HepG2 (cell line): ENCODE results near the gene NME1. TPM values are rescaled to one million over a fixed set of nuclear protein-coding genes. Genes with fewer than 3 reads are reported as not detected.

Experiments
- FOXA3 ChIP-seq: IDR thresholded peaks from 2 replicates; pipeline ENCODE4 v1.6.1; 2016; ENCODE audit warnings: missing genetic modification reagents, missing compliant biosample characterization
- GATAD2A ChIP-seq: IDR thresholded peaks from 2 replicates; pipeline ENCODE4 v1.6.1; 2016
- KDM5B ChIP-seq: sonication (generic); formaldehyde crosslinking; IDR thresholded peaks from 2 replicates; pipeline ENCODE4 v1.4.0; 2020; ENCODE audit warnings: missing genetic modification reagents, mild to moderate bottlenecking, borderline replicate concordance
- MLXIP ChIP-seq: sonication (generic); formaldehyde crosslinking; IDR thresholded peaks from 2 replicates; pipeline ENCODE4 v1.9.0; 2021; ENCODE audit warnings: missing genetic modification reagents, borderline replicate concordance
- REPIN1 ChIP-seq: sonication (generic); formaldehyde crosslinking; IDR thresholded peaks from 2 replicates; pipeline ENCODE4 v1.8.0; 2022; ENCODE audit warnings: missing genetic modification reagents, low read depth, mild to moderate bottlenecking, borderline replicate concordance
- ZNF160 ChIP-seq: sonication (generic); formaldehyde crosslinking; IDR thresholded peaks from 2 replicates; pipeline ENCODE4 v1.8.0; 2022; ENCODE audit warnings: mild to moderate bottlenecking, inconsistent platforms, missing genetic modification reagents
- ZNF318 ChIP-seq: sonication (generic); formaldehyde crosslinking; IDR thresholded peaks from 2 replicates; pipeline ENCODE4 v1.4.0; 2020; ENCODE audit warnings: mild to moderate bottlenecking, missing genetic modification reagents
- ZNF326 ChIP-seq: sonication (generic); formaldehyde crosslinking; IDR thresholded peaks from 2 replicates; pipeline ENCODE4 v1.4.0; 2020; ENCODE audit warnings: missing genetic modification reagents, borderline replicate concordance
- ZNF33B ChIP-seq: sonication (generic); formaldehyde crosslinking; IDR thresholded peaks from 2 replicates; pipeline ENCODE4 v1.5.1; 2020; ENCODE audit warnings: mild to moderate bottlenecking, missing genetic modification reagents
- ZNF343 ChIP-seq: sonication (generic); formaldehyde crosslinking; IDR thresholded peaks from 2 replicates; pipeline ENCODE4 v1.4.0; 2020; ENCODE audit warnings: mild to moderate bottlenecking, missing genetic modification reagents
- polyA plus RNA-seq, 8 experiments: library from polyadenylated mRNA; depleted of rRNA in 3 of 8; stranded (reverse) in 7 of 8; unstranded in 1 of 8; fragments of >200 nt; fragmentation: Illumina TruSeq in 4 of 8; extraction: Trizol in 4 of 8; gene quantifications; 2 replicates each; pipeline versions ENCODE4 v1.2.1 to v1.2.3, GENCODE V29; 2011 to 2016; ENCODE audit warnings: low read depth in 4 of 8, missing spikeins in 1 of 8, mixed read lengths in 1 of 8; ENCODE audit not compliant: insufficient read depth in 1 of 8
- total RNA-seq, 5 experiments: library from RNA; depleted of rRNA; stranded (reverse); fragments of >200 nt; fragmentation: Illumina TruSeq; extraction: Trizol; gene quantifications; 2 replicates each; pipeline ENCODE4 v1.2.3, GENCODE V29; 2016; ENCODE audit warnings: low read depth in 1 of 5
- TF ChIP-seq, protein P1 (sequence below): sonication (generic); formaldehyde crosslinking; IDR thresholded peaks from 2 replicates; pipeline ENCODE4 v1.5.1; 2020; ENCODE audit warnings: mild to moderate bottlenecking, missing genetic modification reagents

The NME1 gene
- total and polyA plus RNA-seq, 2 of the 13 experiments (the other 11 are each of a cell fraction or from before 2014, with no cell fraction given) = 295 to 516 TPM

GRCh38 chr17:51121620-51122472 lies 31.5 kb upstream of the NME1 start (continued):
- TF ChIP-seq ZNF318 (CRISPR knock-in tag) (no peak), ZNF160 (CRISPR knock-in tag) (no peak), GATAD2A (CRISPR knock-in tag) (peak; percentile 60), KDM5B (CRISPR knock-in tag) (peak; percentile 32; the same call in 1 of the 2 replicates), FOXA3 (CRISPR knock-in tag) (peak; percentile 28; the same call in 1 of the 2 replicates), ZNF343 (CRISPR knock-in tag) (no peak), ZNF326 (no peak), MLXIP (CRISPR knock-in tag) (no peak), REPIN1 (CRISPR knock-in tag) (no peak), ZNF33B (CRISPR knock-in tag) (no peak)
- TF ChIP-seq, protein P1, sequence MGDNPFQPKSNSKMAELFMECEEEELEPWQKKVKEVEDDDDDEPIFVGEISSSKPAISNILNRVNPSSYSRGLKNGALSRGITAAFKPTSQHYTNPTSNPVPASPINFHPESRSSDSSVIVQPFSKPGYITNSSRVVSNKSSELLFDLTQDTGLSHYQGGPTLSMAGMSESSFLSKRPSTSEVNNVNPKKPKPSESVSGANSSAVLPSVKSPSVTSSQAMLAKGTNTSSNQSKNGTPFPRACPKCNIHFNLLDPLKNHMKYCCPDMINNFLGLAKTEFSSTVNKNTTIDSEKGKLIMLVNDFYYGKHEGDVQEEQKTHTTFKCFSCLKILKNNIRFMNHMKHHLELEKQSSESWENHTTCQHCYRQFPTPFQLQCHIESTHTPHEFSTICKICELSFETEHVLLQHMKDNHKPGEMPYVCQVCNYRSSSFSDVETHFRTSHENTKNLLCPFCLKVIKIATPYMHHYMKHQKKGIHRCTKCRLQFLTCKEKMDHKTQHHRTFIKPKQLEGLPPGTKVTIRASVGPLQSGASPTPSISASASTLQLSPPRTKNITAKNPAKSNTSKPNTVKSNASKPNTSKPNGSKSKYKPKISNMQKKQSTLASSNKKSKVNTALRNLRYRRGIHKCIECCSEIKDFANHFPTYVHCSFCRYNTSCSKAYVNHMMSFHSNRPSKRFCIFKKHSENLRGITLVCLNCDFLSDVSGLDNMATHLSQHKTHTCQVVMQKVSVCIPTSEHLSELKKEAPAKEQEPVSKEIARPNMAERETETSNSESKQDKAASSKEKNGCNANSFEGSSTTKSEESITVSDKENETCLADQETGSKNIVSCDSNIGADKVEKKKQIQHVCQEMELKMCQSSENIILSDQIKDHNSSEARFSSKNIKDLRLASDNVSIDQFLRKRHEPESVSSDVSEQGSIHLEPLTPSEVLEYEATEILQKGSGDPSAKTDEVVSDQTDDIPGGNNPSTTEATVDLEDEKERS (CRISPR knock-in tag) = peak; percentile 54; the same call in 1 of the 2 replicates
